Measurements from ENCODE around the gene GAS2L2.

GAS2L2 gene

GRCh38 chr17:35695613-35696012 lies 57.4 kb downstream of the GAS2L2 start:
- DNase-seq (ENCODE audit: low read depth in 2 of 2), result no peak

DNA sequence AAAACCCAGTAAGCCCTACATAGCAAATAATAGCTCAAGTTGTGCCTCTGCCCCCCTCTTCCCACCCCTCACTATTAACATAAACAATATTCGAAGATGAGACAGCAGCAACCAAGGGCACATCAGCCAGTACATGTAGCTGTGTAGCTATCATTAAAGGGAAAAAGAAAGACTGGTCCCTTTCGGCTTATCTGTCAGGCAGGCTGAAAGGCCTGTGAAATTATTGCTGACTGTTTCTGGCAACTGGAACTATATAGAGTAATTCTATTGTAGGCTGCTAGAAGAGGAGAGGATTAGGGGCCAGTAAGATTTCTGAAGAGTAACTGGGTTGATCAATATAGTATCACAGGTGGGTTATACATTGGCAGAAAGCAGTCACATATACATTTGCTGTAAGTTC lies 58.1 kb downstream of the GAS2L2 start:
- DNase-seq (ENCODE audit: low read depth in 2 of 2), result no peak

Measured in stimulated activated CD4-positive, alpha-beta T cell treated with anti-CD3 and anti-CD28 coated beads, Interleukin-12 subunit alpha, Interleukin-12 subunit beta, amount 100 ng/mL, for 24 hours (primary cell).